ENCODE results near the gene FBXO7. TPM values are rescaled to one million over a fixed set of nuclear protein-coding genes. Genes with fewer than 3 reads are reported as not detected.

Gene FBXO7
- 10 to 100 TPM; 87.9 to 90.2 TPM for total RNA-seq

DNA sequence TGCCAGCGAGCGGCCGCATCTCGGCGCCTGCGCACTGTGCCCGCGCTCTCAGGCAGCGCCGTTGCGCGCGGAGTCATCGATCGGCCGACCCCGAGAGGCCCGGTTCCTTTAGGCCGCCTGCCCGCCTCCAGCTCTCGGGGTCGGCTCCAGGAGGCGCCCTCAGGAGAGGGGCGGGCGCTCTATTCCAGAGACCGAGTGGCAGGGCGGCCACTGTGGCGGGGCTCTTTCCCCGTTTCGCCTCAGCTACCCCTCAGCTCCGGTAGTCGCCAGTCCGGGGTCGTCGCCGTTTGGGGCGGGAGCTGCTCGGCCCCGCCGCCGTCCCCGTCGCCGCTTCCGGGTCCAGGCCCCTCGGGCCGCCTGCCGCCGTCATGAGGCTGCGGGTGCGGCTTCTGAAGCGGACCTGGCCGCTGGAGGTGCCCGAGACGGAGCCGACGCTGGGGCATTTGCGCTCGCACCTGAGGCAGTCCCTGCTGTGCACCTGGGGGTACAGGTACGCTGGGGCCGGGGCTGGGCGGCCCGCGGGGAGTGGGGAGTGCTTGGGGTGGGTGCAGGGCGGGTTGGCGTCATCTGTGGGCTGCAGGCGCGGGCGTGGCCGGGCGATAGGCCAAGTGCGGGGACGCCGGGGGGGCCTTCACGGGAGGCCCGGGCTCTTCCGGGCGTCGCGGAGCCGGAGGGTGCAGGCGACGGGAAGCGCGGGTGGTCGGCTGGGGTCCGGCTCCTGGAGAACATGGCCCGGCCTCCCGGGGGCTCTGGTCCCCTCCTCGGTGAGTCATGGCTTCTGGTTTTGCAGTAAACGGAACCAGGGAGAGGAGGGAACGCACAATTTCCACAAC lies at the start of gene FBXO7:
Gene FBXO7 (plus strand): TSS at position 177 of the 833 bp plus-strand sequence. CDS start 192 bp downstream, at position 369.
- Mint-ChIP-seq H3K4me3 (peak within 1 kb of the TSS; percentile 96), H3K4me1 (peaks cover 15% of the 10 kb centered on the region), H3K27me3 (no peaks in the 10 kb centered on the region), H3K9me3 (no peaks in the 10 kb centered on the region), H3K27ac (peak within 1 kb of the TSS; percentile 97), H3K36me3 (peaks cover 8% of the 10 kb centered on the region)
- DNase-seq = peak; percentile 89

DNA sequence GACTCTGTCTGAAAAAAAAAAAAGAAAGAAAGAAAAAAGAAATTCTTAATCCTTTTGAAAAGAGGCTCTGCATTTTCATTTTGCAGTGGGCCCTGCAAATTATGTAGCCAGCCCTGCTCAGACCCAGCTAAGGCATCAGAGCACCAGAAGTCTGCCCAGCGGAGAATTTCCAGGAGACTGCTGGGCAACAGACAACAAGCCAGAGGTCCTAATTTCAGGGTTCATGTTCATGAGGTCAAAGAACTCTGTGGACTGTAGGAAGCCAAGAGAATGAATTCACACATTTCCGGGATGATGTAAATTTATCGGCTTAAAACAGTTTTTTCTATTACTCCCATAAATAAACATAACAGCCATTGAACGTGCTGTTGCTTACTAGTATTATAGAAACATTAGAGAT lies 47.7 kb upstream of the FBXO7 start:
- H3K36me3 Mint-ChIP-seq = no peaks in the 10 kb centered on the region
- peaks cover 17% of the 10 kb centered on the region for H3K27me3 Mint-ChIP-seq
- no peaks in the 10 kb centered on the region for H3K4me1 Mint-ChIP-seq
- H3K4me3 Mint-ChIP-seq = no peak overlapping the region
- no peaks in the 10 kb centered on the region for H3K9me3 Mint-ChIP-seq
- no peak overlapping the region for H3K27ac Mint-ChIP-seq
- DNase-seq = no peak

DNA sequence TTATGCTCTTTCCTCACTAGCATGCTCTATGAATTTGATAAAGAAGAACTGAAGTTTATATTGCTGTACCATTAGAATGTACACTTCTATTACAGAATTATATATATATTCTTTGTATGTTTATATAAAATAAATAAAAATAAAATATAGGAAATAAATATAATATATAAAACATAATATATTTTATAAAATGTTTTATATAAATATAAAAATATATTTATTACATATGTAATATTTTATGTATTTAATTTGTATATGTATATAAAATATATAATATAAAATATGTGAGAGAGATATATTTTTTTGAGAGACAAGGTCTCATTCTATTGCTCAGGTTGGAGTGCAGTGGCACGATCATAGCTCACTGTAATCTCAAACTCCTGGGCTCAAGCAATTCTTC lies 44.3 kb upstream of the FBXO7 start:
- H3K27ac Mint-ChIP-seq = no peak overlapping the region
- H3K4me3 Mint-ChIP-seq = no peak overlapping the region
- DNase-seq = no peak
- no peaks in the 10 kb centered on the region for H3K9me3 Mint-ChIP-seq
- no peaks in the 10 kb centered on the region for H3K36me3 Mint-ChIP-seq
- H3K4me1 Mint-ChIP-seq = no peaks in the 10 kb centered on the region
- H3K27me3 Mint-ChIP-seq = no peaks in the 10 kb centered on the region

DNA sequence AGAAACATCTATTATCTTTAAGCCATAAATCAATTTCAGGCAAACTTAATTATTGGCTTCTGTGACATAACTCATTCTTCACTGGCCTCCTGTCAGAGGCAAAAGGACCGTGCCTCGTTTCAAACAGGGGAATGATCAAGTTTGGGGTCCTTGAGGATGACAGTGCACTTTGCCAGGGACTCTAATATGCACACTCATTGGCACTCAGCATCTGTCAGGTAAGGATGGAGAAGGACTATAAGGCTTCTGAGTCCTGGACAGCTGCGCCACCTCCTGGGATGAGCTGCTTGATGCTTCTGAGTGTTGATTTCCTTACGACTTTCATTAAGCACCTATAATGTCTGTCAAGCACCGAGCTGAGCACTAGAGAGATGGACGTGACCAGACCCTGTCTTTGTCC lies 30.5 kb upstream of the FBXO7 start:
- H3K9me3 Mint-ChIP-seq = no peaks in the 10 kb centered on the region
- no peak overlapping the region for H3K4me3 Mint-ChIP-seq
- H3K4me1 Mint-ChIP-seq = no peaks in the 10 kb centered on the region
- no peak for DNase-seq
- no peaks in the 10 kb centered on the region for H3K36me3 Mint-ChIP-seq
- H3K27ac Mint-ChIP-seq = no peak overlapping the region
- peaks cover 3% of the 10 kb centered on the region for H3K27me3 Mint-ChIP-seq

DNA sequence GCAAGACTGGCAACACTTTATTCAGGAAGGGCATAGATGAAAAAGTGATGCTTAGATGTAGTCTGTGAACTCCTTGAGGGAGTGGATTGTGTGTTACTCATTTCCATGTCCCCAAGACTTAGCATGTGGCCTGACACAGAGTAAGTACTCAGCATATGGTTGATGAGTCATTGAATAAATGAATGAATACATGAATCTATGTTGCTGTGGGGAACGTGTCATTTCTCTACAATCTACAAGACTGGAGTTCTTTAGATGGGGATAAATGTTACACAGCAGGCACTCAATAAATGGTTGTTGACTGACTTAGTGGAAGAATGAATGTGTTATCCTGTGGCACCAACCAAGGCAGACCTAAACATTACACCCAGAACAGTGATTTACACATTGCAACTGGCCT lies 28.3 kb upstream of the FBXO7 start:
- Mint-ChIP-seq H3K27me3 (peaks cover 8% of the 10 kb centered on the region), H3K9me3 (no peaks in the 10 kb centered on the region), H3K36me3 (no peaks in the 10 kb centered on the region), H3K4me3 (no peak overlapping the region), H3K27ac (no peak overlapping the region), H3K4me1 (no peaks in the 10 kb centered on the region)
- DNase-seq = no peak

DNA sequence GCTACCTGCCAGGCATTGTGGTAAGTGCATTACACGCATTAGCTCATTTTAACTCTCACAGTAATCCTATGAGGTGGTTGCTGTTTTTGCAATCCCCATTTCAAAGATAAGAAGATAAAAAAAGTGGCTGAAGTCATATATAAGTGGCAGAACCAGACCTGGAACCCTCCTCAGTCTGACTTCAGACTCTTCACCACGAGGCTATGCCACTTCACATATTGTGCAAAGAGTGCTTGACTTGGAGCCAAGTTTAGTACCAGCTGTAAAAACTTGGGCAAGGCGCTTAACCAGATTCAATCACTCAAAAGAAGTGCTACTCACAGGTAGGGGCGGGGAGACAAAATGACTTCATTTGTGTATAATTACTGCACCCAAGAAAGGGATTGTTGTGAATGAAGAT lies 25.6 kb upstream of the FBXO7 start:
- H3K36me3 Mint-ChIP-seq = no peaks in the 10 kb centered on the region
- H3K27ac Mint-ChIP-seq = no peak overlapping the region
- DNase-seq = no peak
- no peaks in the 10 kb centered on the region for H3K9me3 Mint-ChIP-seq
- peaks cover 23% of the 10 kb centered on the region for H3K27me3 Mint-ChIP-seq
- no peaks in the 10 kb centered on the region for H3K4me1 Mint-ChIP-seq
- no peak overlapping the region for H3K4me3 Mint-ChIP-seq

DNA sequence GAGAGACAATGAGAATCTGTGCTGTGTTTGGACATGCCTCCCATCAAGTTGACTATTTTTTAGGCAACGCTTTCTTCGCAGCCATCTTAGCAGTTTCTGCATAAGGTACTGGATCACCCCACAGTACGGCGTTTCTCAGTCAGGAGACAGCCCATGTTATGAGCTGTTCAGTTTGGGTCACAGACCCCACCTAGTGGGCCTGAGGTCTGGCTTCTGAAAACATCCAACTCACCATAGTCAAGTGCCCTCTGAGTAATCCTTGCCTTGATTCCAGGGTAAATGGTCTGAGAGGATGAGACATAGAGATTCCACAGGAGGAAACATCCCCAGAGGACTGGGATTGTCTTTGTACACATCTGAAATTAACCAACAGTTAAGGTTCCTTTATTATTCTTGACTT lies 17.6 kb upstream of the FBXO7 start:
- peaks cover 76% of the 10 kb centered on the region for H3K27me3 Mint-ChIP-seq
- no peak overlapping the region for H3K4me3 Mint-ChIP-seq
- H3K4me1 Mint-ChIP-seq = peaks cover 4% of the 10 kb centered on the region
- no peak overlapping the region for H3K27ac Mint-ChIP-seq
- H3K36me3 Mint-ChIP-seq = no peaks in the 10 kb centered on the region
- H3K9me3 Mint-ChIP-seq = no peaks in the 10 kb centered on the region
- DNase-seq = no peak

DNA sequence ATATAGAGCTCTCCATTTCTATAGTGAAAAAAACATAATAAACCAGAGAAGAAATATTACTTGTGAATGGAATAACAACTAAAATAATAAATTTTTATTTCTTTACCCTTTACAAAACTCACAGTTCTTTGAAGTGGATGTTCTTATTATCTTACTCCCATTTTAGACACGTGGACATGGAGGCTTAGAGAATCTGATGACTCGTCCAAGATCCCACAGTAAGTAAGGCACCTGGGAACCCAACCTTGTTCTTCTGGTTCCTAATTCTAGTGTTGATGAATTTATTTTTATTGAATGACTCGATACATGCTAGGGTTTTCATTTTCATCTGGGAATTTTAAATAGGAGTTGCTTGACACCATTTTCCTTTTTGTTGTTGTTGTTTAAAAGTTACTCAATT lies 12.2 kb upstream of the FBXO7 start:
- H3K27ac Mint-ChIP-seq = no peak overlapping the region
- H3K4me1 Mint-ChIP-seq = no peaks in the 10 kb centered on the region
- no peaks in the 10 kb centered on the region for H3K9me3 Mint-ChIP-seq
- no peak overlapping the region for H3K4me3 Mint-ChIP-seq
- DNase-seq = no peak
- no peaks in the 10 kb centered on the region for H3K36me3 Mint-ChIP-seq
- H3K27me3 Mint-ChIP-seq = peaks cover 61% of the 10 kb centered on the region

DNA sequence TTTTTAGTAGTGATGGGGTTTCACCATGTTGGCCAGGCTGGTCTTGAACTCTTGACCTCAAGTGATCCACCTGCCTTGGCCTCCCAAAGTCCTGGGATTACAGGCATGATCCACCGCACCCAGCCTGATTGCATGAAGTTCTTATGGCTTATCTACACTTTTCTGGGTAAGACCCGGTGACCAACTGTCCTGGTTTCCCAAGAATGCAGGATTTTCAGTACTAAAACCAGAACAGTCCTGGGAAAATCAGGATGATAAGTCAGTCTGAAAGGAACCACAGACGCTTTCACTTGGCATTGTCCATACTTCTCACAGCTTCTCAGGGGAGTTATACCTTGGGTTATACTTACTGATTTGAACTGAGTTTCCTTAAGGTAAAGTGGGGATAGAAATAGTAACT lies 8.9 kb upstream of the FBXO7 start:
- peaks cover 39% of the 10 kb centered on the region for H3K27me3 Mint-ChIP-seq
- H3K36me3 Mint-ChIP-seq = no peaks in the 10 kb centered on the region

DNA sequence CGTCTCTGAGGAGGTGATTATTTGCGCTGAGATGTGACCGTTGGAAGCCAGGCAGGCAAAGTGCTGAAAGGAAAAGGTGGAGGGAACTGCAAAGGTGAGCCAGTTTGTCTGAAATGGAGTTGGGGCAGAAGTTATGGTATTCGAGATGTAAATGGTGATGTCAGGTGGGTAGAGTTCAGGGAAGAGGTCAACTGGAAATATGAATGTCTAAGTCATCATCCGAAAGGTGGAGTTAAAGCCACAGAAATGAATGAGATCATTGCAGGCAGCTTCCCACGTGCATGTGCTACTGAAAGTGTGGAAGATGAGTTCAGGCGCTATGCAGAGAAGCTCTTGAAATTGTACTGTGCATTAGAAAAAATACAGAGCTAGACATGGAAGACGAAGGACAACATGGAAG lies 8.1 kb upstream of the FBXO7 start:
- H3K9me3 Mint-ChIP-seq = no peaks in the 10 kb centered on the region
- H3K36me3 Mint-ChIP-seq = no peaks in the 10 kb centered on the region
- H3K27me3 Mint-ChIP-seq = peaks cover 31% of the 10 kb centered on the region
- no peak for DNase-seq
- no peak overlapping the region for H3K4me3 Mint-ChIP-seq
- no peak overlapping the region for H3K27ac Mint-ChIP-seq
- no peaks in the 10 kb centered on the region for H3K4me1 Mint-ChIP-seq

More for the DNA sequence above, 8.9 kb upstream of the FBXO7 start:
- no peak overlapping the region for H3K27ac Mint-ChIP-seq
- DNase-seq = no peak
- no peaks in the 10 kb centered on the region for H3K4me1 Mint-ChIP-seq
- H3K4me3 Mint-ChIP-seq = no peak overlapping the region
- H3K9me3 Mint-ChIP-seq = no peaks in the 10 kb centered on the region

DNA sequence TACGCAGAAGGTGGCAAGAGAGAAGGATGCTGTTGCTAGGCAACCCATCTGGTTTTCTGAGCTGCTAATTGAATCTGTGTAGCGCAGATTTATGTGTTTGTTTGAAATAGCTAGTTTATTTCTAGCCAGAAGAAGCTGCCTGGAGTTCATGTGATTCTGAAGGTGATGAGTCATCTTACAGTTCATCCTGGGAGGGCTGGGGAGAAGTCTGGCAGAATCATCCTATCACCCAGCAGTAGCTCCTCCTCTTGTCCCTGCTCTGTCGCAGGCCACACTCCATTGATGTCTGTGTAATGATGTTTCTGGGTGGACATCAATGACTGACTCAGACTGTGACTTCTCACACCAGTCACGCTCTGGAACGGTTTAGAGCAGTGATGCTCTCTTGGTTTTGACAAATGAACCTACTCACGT lies 4.8 kb upstream of the FBXO7 start:
- Mint-ChIP-seq H3K4me3 (no peak overlapping the region), H3K36me3 (no peaks in the 10 kb centered on the region), H3K27me3 (peaks cover 11% of the 10 kb centered on the region), H3K4me1 (peaks cover 11% of the 10 kb centered on the region), H3K27ac (no peak overlapping the region), H3K9me3 (no peaks in the 10 kb centered on the region)
- DNase-seq = no peak

DNA sequence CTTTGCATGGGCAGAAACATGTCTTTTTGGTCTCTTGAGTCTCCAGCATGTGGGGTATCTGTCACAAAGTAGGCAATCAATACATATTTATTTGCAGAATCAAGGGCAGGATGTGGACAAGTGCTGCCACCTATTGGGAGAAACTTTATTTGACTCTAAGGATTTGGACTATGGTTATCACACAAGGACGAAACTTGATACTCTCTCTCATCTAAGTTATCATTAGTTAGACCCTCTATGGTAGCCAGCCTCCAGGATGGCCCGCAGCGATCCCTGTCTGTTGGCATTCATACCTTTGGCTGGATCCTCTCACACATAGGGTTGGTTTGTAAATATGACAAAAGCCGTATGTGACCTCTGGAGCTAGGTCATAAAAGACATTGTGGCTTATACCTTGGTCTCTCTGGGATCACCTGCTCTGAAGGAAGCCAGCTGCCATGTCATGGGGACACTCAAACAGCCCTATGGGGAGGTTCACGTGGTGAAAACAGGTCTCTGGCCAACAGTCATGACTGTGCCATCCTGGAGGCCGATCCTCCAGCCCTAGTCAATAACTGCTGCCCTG lies 1.1 kb upstream of the FBXO7 start:
- peaks cover 12% of the 10 kb centered on the region for H3K4me1 Mint-ChIP-seq
- peak; percentile 8 for DNase-seq
- peak overlapping the region; percentile 96 for H3K4me3 Mint-ChIP-seq
- peaks cover 3% of the 10 kb centered on the region for H3K36me3 Mint-ChIP-seq
- H3K27ac Mint-ChIP-seq = peak overlapping the region; percentile 97
- H3K9me3 Mint-ChIP-seq = no peaks in the 10 kb centered on the region
- no peaks in the 10 kb centered on the region for H3K27me3 Mint-ChIP-seq

DNA sequence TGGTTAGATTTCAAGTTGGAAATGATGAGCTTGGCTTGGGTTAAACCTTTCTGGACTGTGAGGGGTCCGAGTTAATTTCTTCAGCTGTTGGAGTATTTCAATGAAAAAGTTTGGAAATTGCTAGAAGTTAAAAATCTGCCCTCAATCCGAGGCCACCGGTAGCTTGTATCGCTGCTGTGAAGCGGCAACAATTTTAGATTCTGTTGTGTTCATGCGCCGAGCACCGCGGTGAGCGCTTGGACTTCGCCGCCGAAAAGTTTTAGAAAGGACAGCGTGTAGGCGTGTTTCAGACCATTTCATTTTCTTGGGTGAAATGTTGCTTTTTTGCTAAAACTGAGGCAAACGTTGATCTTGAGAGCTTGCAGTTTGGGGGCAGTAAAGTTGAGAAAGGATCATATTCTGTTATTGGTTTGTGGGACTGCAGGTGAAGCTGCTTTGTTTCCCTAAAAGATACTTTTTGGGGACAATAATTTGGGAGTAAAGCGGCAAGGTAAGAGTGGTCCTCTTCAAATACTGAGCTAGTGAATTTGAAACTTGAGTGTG lies 928 bp downstream of the FBXO7 start:
- no peak for DNase-seq
- Mint-ChIP-seq H3K27me3 (no peaks in the 10 kb centered on the region), H3K36me3 (peaks cover 15% of the 10 kb centered on the region), H3K4me3 (peak overlapping the region; percentile 96), H3K9me3 (no peaks in the 10 kb centered on the region), H3K27ac (peak overlapping the region; percentile 97), H3K4me1 (peaks cover 22% of the 10 kb centered on the region)

DNA sequence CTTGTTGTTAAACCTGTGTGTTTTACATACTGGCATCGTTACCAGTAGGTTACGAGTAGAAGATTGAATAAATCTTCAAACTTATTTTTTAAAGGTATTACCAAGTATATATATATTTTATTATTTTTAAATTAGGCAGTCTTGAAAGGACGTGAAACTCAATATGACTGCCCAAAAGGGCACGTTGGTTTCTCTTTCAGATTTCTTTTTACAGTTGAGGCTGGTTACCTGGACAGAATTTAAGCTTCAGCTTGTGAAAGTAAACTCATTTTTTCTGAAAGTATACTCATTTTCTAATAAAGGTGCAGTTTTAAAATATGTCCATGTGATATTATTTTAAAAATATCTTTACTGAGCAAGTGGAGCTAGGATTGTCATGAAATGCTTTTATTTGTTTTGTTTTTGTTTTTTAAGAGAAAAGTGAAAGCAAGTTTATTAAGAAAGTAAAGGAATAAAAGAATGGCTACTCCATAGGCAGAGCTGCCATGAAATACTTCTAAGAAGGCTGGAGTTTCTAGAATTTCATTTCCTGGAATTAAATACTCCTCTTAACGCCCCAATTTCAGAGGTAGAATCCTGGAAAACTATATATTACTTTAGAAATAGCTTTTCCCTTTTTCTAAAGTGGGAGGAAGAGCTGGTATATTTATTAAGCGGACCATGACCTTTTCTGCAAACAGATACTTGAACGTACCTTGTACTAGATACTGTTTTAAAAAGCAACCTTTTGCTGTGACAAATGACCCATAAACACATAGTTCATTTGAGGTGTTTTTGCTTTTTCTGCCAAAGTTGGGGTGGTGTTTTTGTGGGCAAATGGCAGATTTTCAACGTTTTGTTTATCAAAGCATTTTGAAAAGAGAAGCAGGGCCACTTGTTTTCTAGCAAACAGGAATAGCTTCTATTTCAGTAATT lies 1.9 kb downstream of the FBXO7 start:
- Mint-ChIP-seq H3K36me3 (peaks cover 20% of the 10 kb centered on the region), H3K27ac (peak overlapping the region; percentile 97), H3K4me3 (peak overlapping the region; percentile 96), H3K9me3 (no peaks in the 10 kb centered on the region), H3K27me3 (no peaks in the 10 kb centered on the region), H3K4me1 (peaks cover 30% of the 10 kb centered on the region)
- DNase-seq = no peak

DNA sequence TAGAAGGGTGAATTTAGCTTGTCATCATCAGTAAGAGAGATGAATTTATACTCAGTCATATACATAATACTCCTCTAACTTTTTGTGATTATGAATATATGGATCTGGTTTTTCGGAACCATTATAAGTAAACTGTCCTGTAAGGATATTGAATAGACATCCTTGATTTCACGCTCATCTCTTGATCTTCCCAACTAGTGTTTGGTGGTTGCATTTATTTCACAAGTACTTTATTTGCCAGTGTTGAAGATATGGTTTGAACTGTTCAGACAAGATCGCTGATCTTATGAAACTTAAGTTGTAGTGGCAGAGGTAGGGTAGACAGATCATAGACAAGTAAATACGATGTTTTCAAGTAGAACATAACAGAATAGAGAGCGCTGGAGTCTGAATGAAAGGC lies 3.0 kb downstream of the FBXO7 start:
- H3K36me3 Mint-ChIP-seq = peaks cover 22% of the 10 kb centered on the region
- no peak for DNase-seq
- H3K4me3 Mint-ChIP-seq = no peak overlapping the region
- no peaks in the 10 kb centered on the region for H3K27me3 Mint-ChIP-seq
- H3K27ac Mint-ChIP-seq = no peak overlapping the region
- H3K4me1 Mint-ChIP-seq = peaks cover 39% of the 10 kb centered on the region
- no peaks in the 10 kb centered on the region for H3K9me3 Mint-ChIP-seq

All from activated naive CD8-positive, alpha-beta T cell treated with anti-CD3 and anti-CD28 coated beads for 36 hours (primary cell).